Measurements from ENCODE around the gene PER2.

DNA sequence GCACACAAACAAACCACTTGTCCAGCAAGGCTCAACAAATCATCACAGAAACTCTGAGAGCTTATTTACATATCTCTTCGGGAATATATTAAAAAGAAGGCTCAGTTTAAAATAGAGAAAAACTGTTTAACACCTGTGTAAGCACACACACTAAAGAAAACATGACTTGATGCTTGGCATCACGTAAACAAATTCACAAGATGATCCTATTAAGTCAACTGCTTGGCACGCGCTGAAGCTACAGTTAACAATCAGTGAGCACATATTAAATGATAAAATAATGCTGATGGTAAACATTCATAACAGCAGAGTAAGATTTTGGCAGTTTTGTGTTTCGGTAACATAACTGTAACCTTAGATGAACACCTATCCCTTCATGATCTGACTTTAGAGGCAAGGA, 44.3 kb downstream of the PER2 start:
- TF ChIP-seq, protein P1, sequence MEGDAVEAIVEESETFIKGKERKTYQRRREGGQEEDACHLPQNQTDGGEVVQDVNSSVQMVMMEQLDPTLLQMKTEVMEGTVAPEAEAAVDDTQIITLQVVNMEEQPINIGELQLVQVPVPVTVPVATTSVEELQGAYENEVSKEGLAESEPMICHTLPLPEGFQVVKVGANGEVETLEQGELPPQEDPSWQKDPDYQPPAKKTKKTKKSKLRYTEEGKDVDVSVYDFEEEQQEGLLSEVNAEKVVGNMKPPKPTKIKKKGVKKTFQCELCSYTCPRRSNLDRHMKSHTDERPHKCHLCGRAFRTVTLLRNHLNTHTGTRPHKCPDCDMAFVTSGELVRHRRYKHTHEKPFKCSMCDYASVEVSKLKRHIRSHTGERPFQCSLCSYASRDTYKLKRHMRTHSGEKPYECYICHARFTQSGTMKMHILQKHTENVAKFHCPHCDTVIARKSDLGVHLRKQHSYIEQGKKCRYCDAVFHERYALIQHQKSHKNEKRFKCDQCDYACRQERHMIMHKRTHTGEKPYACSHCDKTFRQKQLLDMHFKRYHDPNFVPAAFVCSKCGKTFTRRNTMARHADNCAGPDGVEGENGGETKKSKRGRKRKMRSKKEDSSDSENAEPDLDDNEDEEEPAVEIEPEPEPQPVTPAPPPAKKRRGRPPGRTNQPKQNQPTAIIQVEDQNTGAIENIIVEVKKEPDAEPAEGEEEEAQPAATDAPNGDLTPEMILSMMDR (IDR thresholded peaks at IDR 0.05), result no peak
- TF ChIP-seq EP300 (IDR thresholded peaks at IDR 0.05), result no peak
